Panc1 (cell line): ENCODE measurements around the gene CAV1.

Experiments
- POLR2AphosphoS5 ChIP-seq: IDR thresholded peaks from 2 replicates; pipeline ENCODE4 v1.6.1; 2012; ENCODE audit warnings: mild to moderate bottlenecking, low read depth, low read length, moderate library complexity
- SIN3A ChIP-seq: IDR thresholded peaks from 2 replicates; pipeline ENCODE4 v1.6.1; 2012; ENCODE audit warnings: low read depth, mild to moderate bottlenecking, low read length, moderate library complexity, borderline replicate concordance; ENCODE audit not compliant: insufficient read depth
- TF ChIP-seq, protein P1 (sequence below): fragments of 450-650 bp; IDR thresholded peaks from 2 replicates; pipeline ENCODE4 v1.5.1; 2017; ENCODE audit warnings: mild to moderate bottlenecking
- TF ChIP-seq, protein P2 (sequence below), 2 experiments: IDR thresholded peaks; 2 replicates each; pipeline ENCODE4 v1.6.1; 2011 to 2012; ENCODE audit warnings: low read depth in 2 of 2, control low read depth in 1 of 2, low read length in 1 of 2, mild to moderate bottlenecking in 1 of 2, moderate library complexity in 1 of 2; ENCODE audit not compliant: insufficient read depth in 1 of 2

DNA sequence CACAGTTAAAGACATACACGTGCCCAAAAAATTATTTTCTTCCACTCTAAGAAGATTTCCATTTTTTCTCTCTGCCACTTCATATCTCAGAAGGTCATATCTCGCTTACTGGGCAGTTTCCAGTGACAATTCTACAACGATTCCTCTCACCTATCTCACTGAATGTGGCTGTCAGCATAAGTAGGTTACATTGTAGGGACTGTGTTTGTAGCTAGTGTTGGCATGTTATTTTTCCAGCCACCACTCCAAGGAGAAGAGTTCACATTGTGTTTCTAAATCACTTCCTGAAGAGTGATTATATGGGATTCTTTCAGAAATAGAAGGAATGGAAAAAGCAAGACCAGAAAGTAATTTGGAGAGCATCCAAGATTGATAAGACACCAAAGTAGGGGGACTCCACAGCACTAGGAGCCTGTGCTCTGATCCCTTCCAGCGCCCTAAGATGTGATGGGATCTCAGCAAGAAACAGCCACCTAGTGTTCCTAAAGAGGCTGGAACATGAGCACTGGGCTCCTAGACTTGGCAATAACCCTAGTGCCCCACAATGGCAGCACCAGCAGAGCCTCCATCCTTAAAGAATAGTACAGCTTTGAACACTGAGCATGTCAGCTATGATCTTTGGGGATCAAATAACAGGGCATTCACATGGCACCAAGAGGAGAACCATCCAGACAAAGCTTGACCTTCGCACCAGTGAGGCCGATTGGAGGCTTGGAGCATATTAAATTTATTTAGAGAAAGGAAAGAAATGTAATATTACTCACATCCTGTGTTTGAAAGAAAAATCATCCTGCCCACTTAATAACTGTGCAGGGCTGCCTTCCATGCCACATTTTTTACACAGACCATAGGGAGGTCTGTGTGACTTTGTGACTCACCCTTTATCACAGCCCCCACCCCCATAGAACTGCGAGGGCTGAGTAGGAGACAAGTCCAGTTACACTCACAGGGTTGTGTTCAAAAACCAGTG is 51.8 kb downstream of the CAV1 start:
- TF ChIP-seq, protein P1, sequence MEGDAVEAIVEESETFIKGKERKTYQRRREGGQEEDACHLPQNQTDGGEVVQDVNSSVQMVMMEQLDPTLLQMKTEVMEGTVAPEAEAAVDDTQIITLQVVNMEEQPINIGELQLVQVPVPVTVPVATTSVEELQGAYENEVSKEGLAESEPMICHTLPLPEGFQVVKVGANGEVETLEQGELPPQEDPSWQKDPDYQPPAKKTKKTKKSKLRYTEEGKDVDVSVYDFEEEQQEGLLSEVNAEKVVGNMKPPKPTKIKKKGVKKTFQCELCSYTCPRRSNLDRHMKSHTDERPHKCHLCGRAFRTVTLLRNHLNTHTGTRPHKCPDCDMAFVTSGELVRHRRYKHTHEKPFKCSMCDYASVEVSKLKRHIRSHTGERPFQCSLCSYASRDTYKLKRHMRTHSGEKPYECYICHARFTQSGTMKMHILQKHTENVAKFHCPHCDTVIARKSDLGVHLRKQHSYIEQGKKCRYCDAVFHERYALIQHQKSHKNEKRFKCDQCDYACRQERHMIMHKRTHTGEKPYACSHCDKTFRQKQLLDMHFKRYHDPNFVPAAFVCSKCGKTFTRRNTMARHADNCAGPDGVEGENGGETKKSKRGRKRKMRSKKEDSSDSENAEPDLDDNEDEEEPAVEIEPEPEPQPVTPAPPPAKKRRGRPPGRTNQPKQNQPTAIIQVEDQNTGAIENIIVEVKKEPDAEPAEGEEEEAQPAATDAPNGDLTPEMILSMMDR, result no peak
- TF ChIP-seq POLR2AphosphoS5, result no peak
- no peak for TF ChIP-seq SIN3A
- TF ChIP-seq, protein P2, sequence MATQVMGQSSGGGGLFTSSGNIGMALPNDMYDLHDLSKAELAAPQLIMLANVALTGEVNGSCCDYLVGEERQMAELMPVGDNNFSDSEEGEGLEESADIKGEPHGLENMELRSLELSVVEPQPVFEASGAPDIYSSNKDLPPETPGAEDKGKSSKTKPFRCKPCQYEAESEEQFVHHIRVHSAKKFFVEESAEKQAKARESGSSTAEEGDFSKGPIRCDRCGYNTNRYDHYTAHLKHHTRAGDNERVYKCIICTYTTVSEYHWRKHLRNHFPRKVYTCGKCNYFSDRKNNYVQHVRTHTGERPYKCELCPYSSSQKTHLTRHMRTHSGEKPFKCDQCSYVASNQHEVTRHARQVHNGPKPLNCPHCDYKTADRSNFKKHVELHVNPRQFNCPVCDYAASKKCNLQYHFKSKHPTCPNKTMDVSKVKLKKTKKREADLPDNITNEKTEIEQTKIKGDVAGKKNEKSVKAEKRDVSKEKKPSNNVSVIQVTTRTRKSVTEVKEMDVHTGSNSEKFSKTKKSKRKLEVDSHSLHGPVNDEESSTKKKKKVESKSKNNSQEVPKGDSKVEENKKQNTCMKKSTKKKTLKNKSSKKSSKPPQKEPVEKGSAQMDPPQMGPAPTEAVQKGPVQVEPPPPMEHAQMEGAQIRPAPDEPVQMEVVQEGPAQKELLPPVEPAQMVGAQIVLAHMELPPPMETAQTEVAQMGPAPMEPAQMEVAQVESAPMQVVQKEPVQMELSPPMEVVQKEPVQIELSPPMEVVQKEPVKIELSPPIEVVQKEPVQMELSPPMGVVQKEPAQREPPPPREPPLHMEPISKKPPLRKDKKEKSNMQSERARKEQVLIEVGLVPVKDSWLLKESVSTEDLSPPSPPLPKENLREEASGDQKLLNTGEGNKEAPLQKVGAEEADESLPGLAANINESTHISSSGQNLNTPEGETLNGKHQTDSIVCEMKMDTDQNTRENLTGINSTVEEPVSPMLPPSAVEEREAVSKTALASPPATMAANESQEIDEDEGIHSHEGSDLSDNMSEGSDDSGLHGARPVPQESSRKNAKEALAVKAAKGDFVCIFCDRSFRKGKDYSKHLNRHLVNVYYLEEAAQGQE (IDR thresholded peaks at IDR 0.05; ENCODE audit: insufficient read depth in 1 of 2, low read depth in 2 of 2, low read length in 1 of 2), result no peak
